ENCODE measurements around the gene ATP13A1. TPM values are rescaled to one million over a fixed set of nuclear protein-coding genes. Genes with fewer than 3 reads are reported as not detected.

Gene ATP13A1
- total RNA-seq, 2 experiments from 2014 or later = 84.8 to 87.6 TPM

GRCh38 chr19:19619181-19619848 is 44.2 kb downstream of the ATP13A1 start:
- DNase-seq (peak in 2 of 14 experiments; percentile 18 to 24), ATAC-seq (ENCODE audit: poor library complexity) (no peak)
- Mint-ChIP-seq H3K4me1 (ENCODE audit: low read depth) (peaks cover 48% of the 10 kb centered on the region), H3K36me3 (ENCODE audit: low read depth) (peaks cover 28% of the 10 kb centered on the region), H3K27me3 (no peaks in the 10 kb centered on the region), H3K4me3 (peak overlapping the region; percentile 92), H3K27ac (peak overlapping the region; percentile 82), H3K9me3 (no peaks in the 10 kb centered on the region)
- ChIA-PET POLR2A (interaction anchor here (0.8 to 2.2 kb wide), 5 partner anchors 13 to 49 kb away, joined by 3 to 6 read pairs (median 5); partner anchors contain the start of gene ZNF101), CTCF (interaction anchor here (2.0 kb wide), 1 partner anchor 87 kb away, joined by 5 read pairs; no protein-coding TSS in a partner anchor)
- intact Hi-C loops (cut with DNase I, micrococcal nuclease) = loop anchor here in 1 of 2 experiments (5.0 kb wide), 1 partner anchor 42 kb away; no protein-coding TSS in a partner anchor
- peaks cover 9% of the 10 kb centered on the region for H3K36me3 ChIP-seq (ENCODE audit: insufficient read depth, low read length)
- H3K4me1 ChIP-seq (ENCODE audit: insufficient read depth, low read length) = peaks cover 57% of the 10 kb centered on the region
- TF ChIP-seq, protein P1, sequence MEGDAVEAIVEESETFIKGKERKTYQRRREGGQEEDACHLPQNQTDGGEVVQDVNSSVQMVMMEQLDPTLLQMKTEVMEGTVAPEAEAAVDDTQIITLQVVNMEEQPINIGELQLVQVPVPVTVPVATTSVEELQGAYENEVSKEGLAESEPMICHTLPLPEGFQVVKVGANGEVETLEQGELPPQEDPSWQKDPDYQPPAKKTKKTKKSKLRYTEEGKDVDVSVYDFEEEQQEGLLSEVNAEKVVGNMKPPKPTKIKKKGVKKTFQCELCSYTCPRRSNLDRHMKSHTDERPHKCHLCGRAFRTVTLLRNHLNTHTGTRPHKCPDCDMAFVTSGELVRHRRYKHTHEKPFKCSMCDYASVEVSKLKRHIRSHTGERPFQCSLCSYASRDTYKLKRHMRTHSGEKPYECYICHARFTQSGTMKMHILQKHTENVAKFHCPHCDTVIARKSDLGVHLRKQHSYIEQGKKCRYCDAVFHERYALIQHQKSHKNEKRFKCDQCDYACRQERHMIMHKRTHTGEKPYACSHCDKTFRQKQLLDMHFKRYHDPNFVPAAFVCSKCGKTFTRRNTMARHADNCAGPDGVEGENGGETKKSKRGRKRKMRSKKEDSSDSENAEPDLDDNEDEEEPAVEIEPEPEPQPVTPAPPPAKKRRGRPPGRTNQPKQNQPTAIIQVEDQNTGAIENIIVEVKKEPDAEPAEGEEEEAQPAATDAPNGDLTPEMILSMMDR (IDR thresholded peaks at IDR 0.05) = no peak
- no peaks in the 10 kb centered on the region for H3K9me3 ChIP-seq (ENCODE audit: control insufficient read depth in 1 of 2, insufficient read depth in 1 of 2, low read length in 2 of 2)
- no peaks in the 10 kb centered on the region for H3K27me3 ChIP-seq (ENCODE audit: control insufficient read depth in 1 of 2, insufficient read depth in 2 of 2, low read length in 2 of 2)
- peak overlapping the region; percentile 35 for H3K4me3 ChIP-seq (ENCODE audit: low read length)
- H3K27ac ChIP-seq (ENCODE audit: low read depth in 1 of 2, low read length in 2 of 2) = peak overlapping the region; percentile 37 to 68

DNA sequence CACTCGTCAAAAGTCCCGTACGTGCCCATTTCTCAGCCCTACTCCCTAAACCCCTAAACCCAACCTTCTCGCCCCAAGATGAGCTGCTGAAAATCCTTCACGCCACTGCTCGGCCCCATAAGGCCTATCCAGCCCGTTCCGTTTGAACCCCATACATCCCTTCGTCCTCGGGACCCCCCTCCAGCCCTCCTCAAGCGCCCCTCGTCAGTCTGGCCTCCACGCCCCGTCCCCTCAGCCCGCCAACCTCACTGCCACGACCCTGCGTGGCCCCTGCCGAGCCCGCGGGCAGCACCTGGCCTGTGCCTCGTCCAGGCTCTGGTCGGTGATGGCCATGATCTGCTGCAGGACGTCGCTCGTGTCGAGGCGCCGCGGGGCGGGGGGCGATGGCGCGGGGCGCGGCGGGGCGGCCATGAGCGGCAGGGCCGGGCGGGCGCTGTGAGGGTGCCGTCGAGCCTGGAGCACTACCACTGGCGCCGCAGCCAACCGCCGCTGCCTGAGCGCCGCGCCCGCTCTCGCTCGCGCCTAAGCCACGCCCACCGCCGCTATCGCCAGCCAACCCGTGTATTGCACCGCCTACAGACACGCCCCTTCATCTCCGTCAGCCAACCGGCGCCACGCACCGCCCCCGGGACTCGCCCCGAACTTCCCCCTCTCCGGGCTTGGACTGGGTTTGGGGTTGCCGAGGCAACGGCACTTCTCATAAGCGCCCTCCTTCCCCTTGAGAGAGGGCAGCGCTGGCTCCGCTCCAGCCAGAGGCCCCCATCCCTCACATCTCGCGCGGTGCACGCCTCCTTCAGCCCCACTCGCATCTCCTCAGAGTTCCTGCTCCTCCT is 45.0 kb downstream of the ATP13A1 start, which contains the start of gene PBX4:
TSS of gene PBX4 (minus strand) at position 469 of the 833 bp plus-strand sequence. CDS start at position 411, 58 bp downstream.
- Mint-ChIP-seq H3K36me3 (ENCODE audit: low read depth) (peaks cover 24% of the 10 kb centered on the region), H3K4me3 (peak within 1 kb of the TSS; percentile 92), H3K27ac (peak within 1 kb of the TSS; percentile 82), H3K9me3 (no peaks in the 10 kb centered on the region), H3K27me3 (no peaks in the 10 kb centered on the region), H3K4me1 (ENCODE audit: low read depth) (peaks cover 49% of the 10 kb centered on the region)
- TF ChIP-seq, protein P1 (IDR thresholded peaks at IDR 0.05) = no peak
- peaks cover 57% of the 10 kb centered on the region for H3K4me1 ChIP-seq (ENCODE audit: insufficient read depth, low read length)
- intact Hi-C loops (cut with DNase I, micrococcal nuclease) = loop anchor here (1.0 to 5.0 kb wide), 3 partner anchors 10 to 41 kb away; partner anchors contain the start of gene LPAR2 (in 1 of the 2)
- DNase-seq = peak; percentile 98 to 100 (median 99)
- ChIA-PET POLR2A (interaction anchor here (0.9 to 2.2 kb wide), 5 partner anchors 9 to 50 kb away, joined by 3 to 6 read pairs (median 5); partner anchors contain the start of gene ZNF101), CTCF (interaction anchor here (2.0 kb wide), 1 partner anchor 86 kb away, joined by 5 read pairs; no protein-coding TSS in a partner anchor)
- peak within 1 kb of the TSS; percentile 79 for H3K4me3 ChIP-seq (ENCODE audit: low read length)
- no peaks in the 10 kb centered on the region for H3K9me3 ChIP-seq (ENCODE audit: control insufficient read depth in 1 of 2, insufficient read depth in 1 of 2, low read length in 2 of 2)
- H3K27me3 ChIP-seq (ENCODE audit: control insufficient read depth in 1 of 2, insufficient read depth in 2 of 2, low read length in 2 of 2) = no peaks in the 10 kb centered on the region
- H3K27ac ChIP-seq (ENCODE audit: low read depth in 1 of 2, low read length in 2 of 2) = peak within 1 kb of the TSS; percentile 56 to 70
- ATAC-seq (ENCODE audit: poor library complexity) = peak; percentile 94
- peaks cover under 1% of the 10 kb centered on the region for H3K36me3 ChIP-seq (ENCODE audit: insufficient read depth, low read length)

GRCh38 chr19:19615086-19615485 is 48.4 kb downstream of the ATP13A1 start:
- peaks cover 14% of the 10 kb centered on the region for H3K36me3 ChIP-seq (ENCODE audit: insufficient read depth, low read length)
- peak overlapping the region in 1 of 2 donors; percentile 29 for H3K27ac ChIP-seq (ENCODE audit: low read depth in 1 of 2, low read length in 2 of 2)
- peaks cover 58% of the 10 kb centered on the region for H3K4me1 ChIP-seq (ENCODE audit: insufficient read depth, low read length)
- peak in 5 of 14 experiments; percentile 25 to 78 (median 63) for DNase-seq
- no peaks in the 10 kb centered on the region for H3K27me3 Mint-ChIP-seq
- peak overlapping the region; percentile 50 for H3K27ac Mint-ChIP-seq
- intact Hi-C loops (cut with DNase I, micrococcal nuclease) = loop anchor here in 1 of 2 experiments (5.0 kb wide), 1 partner anchor 38 kb away; no protein-coding TSS in a partner anchor
- H3K9me3 ChIP-seq (ENCODE audit: control insufficient read depth in 1 of 2, insufficient read depth in 1 of 2, low read length in 2 of 2) = no peaks in the 10 kb centered on the region
- CTCF ChIA-PET = interaction anchor here (0.6 to 1.7 kb wide), 4 partner anchors 9 to 222 kb away, joined by 3 to 6 read pairs (median 6); partner anchors contain the start of gene GMIP
- no peaks in the 10 kb centered on the region for H3K27me3 ChIP-seq (ENCODE audit: control insufficient read depth in 1 of 2, insufficient read depth in 2 of 2, low read length in 2 of 2)
- TF ChIP-seq, protein P1 (IDR thresholded peaks at IDR 0.05) = no peak
- H3K4me1 Mint-ChIP-seq (ENCODE audit: low read depth) = peaks cover 69% of the 10 kb centered on the region
- ATAC-seq (ENCODE audit: poor library complexity) = no peak
- POLR2A ChIA-PET = no interaction called here
- H3K4me3 ChIP-seq (ENCODE audit: low read length) = no peak overlapping the region
- H3K9me3 Mint-ChIP-seq = no peaks in the 10 kb centered on the region
- peak overlapping the region; percentile 88 for H3K4me3 Mint-ChIP-seq
- peaks cover 32% of the 10 kb centered on the region for H3K36me3 Mint-ChIP-seq (ENCODE audit: low read depth)
